ENCODE measurements around the gene LEO1.

DNA sequence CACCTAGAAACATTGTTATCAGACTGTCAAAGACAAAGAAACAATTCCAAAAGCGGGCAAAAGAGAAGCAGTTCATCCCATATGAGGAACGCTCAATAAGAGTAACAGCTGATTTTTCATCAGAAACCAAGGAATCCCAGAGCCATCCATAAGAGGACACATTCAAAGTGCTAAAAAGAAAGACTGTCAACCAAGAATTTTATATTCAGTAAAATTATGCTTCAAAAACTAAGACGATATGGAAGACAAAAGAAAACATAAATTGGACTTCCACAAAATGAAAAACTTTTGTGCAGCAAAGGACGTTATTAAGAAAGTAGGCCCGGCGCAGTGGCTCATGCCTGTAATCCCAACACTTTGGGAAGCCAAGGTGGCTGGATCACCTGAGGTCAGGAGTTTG lies 4.0 kb downstream of the LEO1 start:
- TF ChIP-seq, protein P1, sequence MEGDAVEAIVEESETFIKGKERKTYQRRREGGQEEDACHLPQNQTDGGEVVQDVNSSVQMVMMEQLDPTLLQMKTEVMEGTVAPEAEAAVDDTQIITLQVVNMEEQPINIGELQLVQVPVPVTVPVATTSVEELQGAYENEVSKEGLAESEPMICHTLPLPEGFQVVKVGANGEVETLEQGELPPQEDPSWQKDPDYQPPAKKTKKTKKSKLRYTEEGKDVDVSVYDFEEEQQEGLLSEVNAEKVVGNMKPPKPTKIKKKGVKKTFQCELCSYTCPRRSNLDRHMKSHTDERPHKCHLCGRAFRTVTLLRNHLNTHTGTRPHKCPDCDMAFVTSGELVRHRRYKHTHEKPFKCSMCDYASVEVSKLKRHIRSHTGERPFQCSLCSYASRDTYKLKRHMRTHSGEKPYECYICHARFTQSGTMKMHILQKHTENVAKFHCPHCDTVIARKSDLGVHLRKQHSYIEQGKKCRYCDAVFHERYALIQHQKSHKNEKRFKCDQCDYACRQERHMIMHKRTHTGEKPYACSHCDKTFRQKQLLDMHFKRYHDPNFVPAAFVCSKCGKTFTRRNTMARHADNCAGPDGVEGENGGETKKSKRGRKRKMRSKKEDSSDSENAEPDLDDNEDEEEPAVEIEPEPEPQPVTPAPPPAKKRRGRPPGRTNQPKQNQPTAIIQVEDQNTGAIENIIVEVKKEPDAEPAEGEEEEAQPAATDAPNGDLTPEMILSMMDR (IDR thresholded peaks at IDR 0.05) = no peak
- no peak for TF ChIP-seq EZH2 (IDR thresholded peaks at IDR 0.05; ENCODE audit: borderline replicate concordance, insufficient read depth, low read depth, low read length, poor library complexity, severe bottlenecking)
